Trophoblast cell (in vitro differentiated cells and primary cell): ENCODE measurements around the gene PKP4.

ENCODE experiments used
- DNase-seq, 2 donors: peaks; one replicate each; pipeline ENCODE4 v3.0.0-alpha.2; 2016
- H2AFZ ChIP-seq: 2 replicates; pipeline ENCODE4 v1.6.1; 2013; ENCODE audit warnings: low read length, moderate library complexity, mild to moderate bottlenecking; ENCODE audit not compliant: insufficient read depth, poor library complexity
- H2AK5ac ChIP-seq: 2 replicates; pipeline ENCODE4 v1.6.1; 2013; ENCODE audit warnings: mild to moderate bottlenecking, low read length
- H2BK120ac ChIP-seq: 2 replicates; pipeline ENCODE4 v1.6.1; 2013; ENCODE audit warnings: low read length, mild to moderate bottlenecking, moderate library complexity; ENCODE audit not compliant: insufficient read depth, poor library complexity
- H2BK12ac ChIP-seq: 2 replicates; pipeline ENCODE4 v1.6.1; 2013; ENCODE audit warnings: mild to moderate bottlenecking, low read length, moderate library complexity
- H2BK5ac ChIP-seq: 2 replicates; pipeline ENCODE4 v1.6.1; 2013; ENCODE audit warnings: low read length, low read depth, moderate library complexity, mild to moderate bottlenecking; ENCODE audit not compliant: poor library complexity
- H3K14ac ChIP-seq: 2 replicates; pipeline ENCODE4 v1.6.1; 2013; ENCODE audit warnings: mild to moderate bottlenecking, low read length
- H3K18ac ChIP-seq: 2 replicates; pipeline ENCODE4 v1.6.1; 2013; ENCODE audit warnings: mild to moderate bottlenecking, low read length
- H3K23ac ChIP-seq: 2 replicates; pipeline ENCODE4 v1.6.1; 2013; ENCODE audit warnings: low read length
- H3K27ac ChIP-seq: 2 replicates; pipeline ENCODE4 v1.5.1; 2013; ENCODE audit warnings: low read depth, mild to moderate bottlenecking, inconsistent platforms, low read length, moderate library complexity
- H3K27me3 ChIP-seq: 2 replicates; pipeline ENCODE4 v1.6.1; 2013; ENCODE audit warnings: inconsistent platforms, mild to moderate bottlenecking, low read length, moderate library complexity; ENCODE audit not compliant: insufficient read depth
- H3K36me3 ChIP-seq, 2 experiments: 1 replicate in 1 of 2; 2 replicates in 1 of 2; pipeline ENCODE4 v1.6.1; 2013; ENCODE audit warnings: low read length in 2 of 2, mild to moderate bottlenecking in 2 of 2, moderate library complexity in 1 of 2; ENCODE audit not compliant: insufficient read depth in 2 of 2, control insufficient read depth in 1 of 2
- H3K4ac ChIP-seq: 2 replicates; pipeline ENCODE4 v1.6.1; 2013; ENCODE audit warnings: low read depth, mild to moderate bottlenecking, low read length, moderate library complexity
- H3K4me1 ChIP-seq, 2 experiments: 1 replicate in 1 of 2; 2 replicates in 1 of 2; pipeline ENCODE4 v1.6.1; 2013; ENCODE audit warnings: low read length in 2 of 2, mild to moderate bottlenecking in 2 of 2, moderate library complexity in 1 of 2; ENCODE audit not compliant: insufficient read depth in 2 of 2, control insufficient read depth in 1 of 2
- H3K4me2 ChIP-seq: 2 replicates; pipeline ENCODE4 v1.6.1; 2013; ENCODE audit warnings: inconsistent platforms, mild to moderate bottlenecking, low read length, moderate library complexity
- H3K4me3 ChIP-seq: 2 replicates; pipeline ENCODE4 v1.5.1; 2013; ENCODE audit warnings: mild to moderate bottlenecking, low read depth, low read length, inconsistent platforms
- H3K79me1 ChIP-seq: one replicate; pipeline ENCODE4 v1.6.1; 2013; ENCODE audit warnings: low read length
- H3K79me2 ChIP-seq: 2 replicates; pipeline ENCODE4 v1.6.1; 2013; ENCODE audit warnings: low read length, mild to moderate bottlenecking; ENCODE audit not compliant: control insufficient read depth, insufficient read depth, poor library complexity
- H3K9ac ChIP-seq: 2 replicates; pipeline ENCODE4 v1.6.1; 2013; ENCODE audit warnings: mild to moderate bottlenecking, low read length
- H3K9me3 ChIP-seq: 2 replicates; pipeline ENCODE4 v1.6.1; 2013; ENCODE audit warnings: low read depth, mild to moderate bottlenecking, control low read depth, inconsistent platforms, low read length; ENCODE audit not compliant: insufficient read depth
- H4K12ac ChIP-seq: 2 replicates; pipeline ENCODE4 v1.6.1; 2013; ENCODE audit warnings: low read depth, mild to moderate bottlenecking, low read length, moderate library complexity
- H4K8ac ChIP-seq: 2 replicates; pipeline ENCODE4 v1.6.1; 2013; ENCODE audit warnings: low read depth, mild to moderate bottlenecking, low read length, moderate library complexity
- H4K91ac ChIP-seq: one replicate; pipeline ENCODE4 v1.6.1; 2013; ENCODE audit warnings: low read depth, mild to moderate bottlenecking, low read length, moderate library complexity
- WGBS: extraction: QIAGEN DNeasy Blood & Tissue Kit; methylation state at CpG from one replicate; pipeline ENCODE4 v1.1.7; 2013; ENCODE audit warnings: missing lambda C conversion rate; ENCODE audit not compliant: insufficient read length, insufficient coverage; ENCODE audit errors: extremely low coverage; 5-methylcytosine and 5-hydroxymethylcytosine counted together

The PKP4 gene

GRCh38 chr2:158539176-158540005 is 82.6 kb downstream of the PKP4 start:
- no CpG with 5 or more reads among the region's 3 CpGs for WGBS
- H4K8ac ChIP-seq, result no peak overlapping the region

GRCh38 chr2:158542577-158542976 is 85.8 kb downstream of the PKP4 start:
- Histone ChIP-seq H3K18ac (no peak overlapping the region), H3K27ac (no peak overlapping the region), H2BK5ac (no peak overlapping the region), H3K4me1 (no peaks in the 10 kb centered on the region), H3K9me3 (no peaks in the 10 kb centered on the region), H3K27me3 (no peaks in the 10 kb centered on the region), H2AK5ac (no peak overlapping the region), H4K8ac (no peak overlapping the region), H3K4me3 (no peak overlapping the region), H3K9ac (no peak overlapping the region), H3K79me1 (no peaks in the 10 kb centered on the region), H4K12ac (no peak overlapping the region), H3K14ac (no peak overlapping the region), H3K4ac (no peak overlapping the region), H3K79me2 (no peaks in the 10 kb centered on the region), H2BK120ac (no peak overlapping the region), H4K91ac (no peak overlapping the region), H2BK12ac (no peak overlapping the region), H2AFZ (no peak overlapping the region), H3K23ac (no peak overlapping the region), H3K4me2 (no peak overlapping the region), H3K36me3 (no peaks in the 10 kb centered on the region)
- WGBS, result no CpG with 5 or more reads among the region's 1 CpG
- DNase-seq, result no peak

More at GRCh38 chr2:158539176-158540005, 82.6 kb downstream of the PKP4 start:
- no peak overlapping the region for H3K4ac ChIP-seq
- H3K27me3 ChIP-seq, result no peaks in the 10 kb centered on the region
- H2BK5ac ChIP-seq, result no peak overlapping the region
- no peak for DNase-seq
- no peaks in the 10 kb centered on the region for H3K36me3 ChIP-seq
- no peak overlapping the region for H3K27ac ChIP-seq
- H3K23ac ChIP-seq, result no peak overlapping the region
- no peak overlapping the region for H4K12ac ChIP-seq
- no peak overlapping the region for H3K18ac ChIP-seq
- no peak overlapping the region for H3K14ac ChIP-seq
- no peaks in the 10 kb centered on the region for H3K79me2 ChIP-seq
- no peak overlapping the region for H3K9ac ChIP-seq
- H2AFZ ChIP-seq, result no peak overlapping the region
- no peak overlapping the region for H3K4me2 ChIP-seq
- no peak overlapping the region for H4K91ac ChIP-seq
- no peaks in the 10 kb centered on the region for H3K79me1 ChIP-seq
- no peak overlapping the region for H2AK5ac ChIP-seq
- no peak overlapping the region for H2BK120ac ChIP-seq
- no peaks in the 10 kb centered on the region for H3K9me3 ChIP-seq
- no peaks in the 10 kb centered on the region for H3K4me1 ChIP-seq
- no peak overlapping the region for H2BK12ac ChIP-seq
- no peak overlapping the region for H3K4me3 ChIP-seq

GRCh38 chr2:158543957-158544356 is 87.2 kb downstream of the PKP4 start:
- H2AFZ ChIP-seq, result no peak overlapping the region
- no peak overlapping the region for H4K91ac ChIP-seq
- H2BK5ac ChIP-seq, result no peak overlapping the region
- H3K4me1 ChIP-seq, result no peaks in the 10 kb centered on the region
- WGBS, result no CpG with 5 or more reads among the region's 2 CpGs
- peaks cover 5 to 6% of the 10 kb centered on the region in 2 experiments for H3K36me3 ChIP-seq
- no peak overlapping the region for H3K23ac ChIP-seq
- H4K12ac ChIP-seq, result no peak overlapping the region
- H3K9ac ChIP-seq, result no peak overlapping the region
- no peak overlapping the region for H2BK120ac ChIP-seq
- no peaks in the 10 kb centered on the region for H3K79me2 ChIP-seq
- no peaks in the 10 kb centered on the region for H3K27me3 ChIP-seq
- no peak overlapping the region for H3K4me3 ChIP-seq
- H3K14ac ChIP-seq, result no peak overlapping the region
- DNase-seq, result no peak
- no peak overlapping the region for H3K4me2 ChIP-seq
- H3K18ac ChIP-seq, result no peak overlapping the region
- no peak overlapping the region for H2BK12ac ChIP-seq
- H4K8ac ChIP-seq, result no peak overlapping the region
- no peaks in the 10 kb centered on the region for H3K9me3 ChIP-seq
- no peaks in the 10 kb centered on the region for H3K79me1 ChIP-seq
- no peak overlapping the region for H2AK5ac ChIP-seq
- no peak overlapping the region for H3K27ac ChIP-seq
- no peak overlapping the region for H3K4ac ChIP-seq

- Histone ChIP-seq H2AFZ (no peak overlapping the region), H2BK5ac (no peak overlapping the region), H3K9ac (no peak overlapping the region)
Measured at GRCh38 chr2:158544998-158545397, 88.2 kb downstream of the PKP4 start.

More at GRCh38 chr2:158544998-158545397, 88.2 kb downstream of the PKP4 start:
- no peak overlapping the region for H3K23ac ChIP-seq
- no peak overlapping the region for H3K4me2 ChIP-seq
- H3K18ac ChIP-seq, result no peak overlapping the region
- no peak overlapping the region for H3K4me3 ChIP-seq
- H3K36me3 ChIP-seq, result peaks cover 5 to 6% of the 10 kb centered on the region in 2 experiments
- H3K9me3 ChIP-seq, result no peaks in the 10 kb centered on the region
- no peak overlapping the region for H2BK12ac ChIP-seq
- no peaks in the 10 kb centered on the region for H3K79me2 ChIP-seq
- H3K27me3 ChIP-seq, result no peaks in the 10 kb centered on the region
- H3K27ac ChIP-seq, result no peak overlapping the region
- no peak overlapping the region for H4K12ac ChIP-seq
- no peak overlapping the region for H4K8ac ChIP-seq
- no peak overlapping the region for H3K14ac ChIP-seq
- no peak overlapping the region for H2AK5ac ChIP-seq
- no peak overlapping the region for H4K91ac ChIP-seq
- no peak overlapping the region for H3K4ac ChIP-seq
- no peaks in the 10 kb centered on the region for H3K4me1 ChIP-seq
- no peaks in the 10 kb centered on the region for H3K79me1 ChIP-seq
- DNase-seq, result no peak
- no peak overlapping the region for H2BK120ac ChIP-seq
- WGBS, result 100% methylated on average over 1 of the region's 1 CpG
